ENCODE results near the gene AFG3L2. TPM values are rescaled to one million over a fixed set of nuclear protein-coding genes. Genes with fewer than 3 reads are reported as not detected.
A peak's percentile ranks its signal among the peaks of the same experiment; 100 is the strongest.

AFG3L2 gene
- total and polyA plus RNA-seq, 9 of the 15 experiments (the other 6 are each of a cell fraction or from before 2014, with no cell fraction given) = 24.1 to 109 (median 84.0) TPM

- TF ChIP-seq ATF2 (CRISPR knock-in tag; IDR thresholded peaks at IDR 0.05) (no peak), GATAD2B (IDR thresholded peaks at IDR 0.05; ENCODE audit: borderline replicate concordance) (no peak), HEY1 (CRISPR knock-in tag; IDR thresholded peaks at IDR 0.05; ENCODE audit: borderline replicate concordance) (no peak), NONO (IDR thresholded peaks at IDR 0.05; ENCODE audit: low read depth in 2 of 2, low read length in 1 of 2) (no peak), PCBP1 (IDR thresholded peaks at IDR 0.05; ENCODE audit: low read depth, low read length, poor library complexity, severe bottlenecking) (no peak), HNRNPK (IDR thresholded peaks at IDR 0.05; ENCODE audit: low read depth, low read length, poor library complexity, severe bottlenecking) (no peak), MCM5 (IDR thresholded peaks at IDR 0.05; ENCODE audit: low read depth) (no peak), U2AF1 (optimal IDR thresholded peaks at IDR 0.05; ENCODE audit: low read depth, low read length) (no peak), SMC3 (conservative IDR thresholded peaks at IDR 0.05; ENCODE audit: insufficient read depth, low read depth, low read length) (no peak)
Observed at GRCh38 chr18:12397793-12398192, 20.8 kb upstream of the AFG3L2 start (continued).

GRCh38 chr18:12397254-12397653 lies 20.2 kb upstream of the AFG3L2 start:
- no peak overlapping the region for H3K27ac ChIP-seq (ENCODE audit: extremely low read depth, low read depth, low read length)
- no peak overlapping the region for H3K4me3 ChIP-seq
- no peaks in the 10 kb centered on the region for H3K27me3 ChIP-seq (ENCODE audit: control insufficient read depth in 2 of 2, insufficient read depth in 2 of 2, low read length in 2 of 2)
- H3K9ac ChIP-seq (ENCODE audit: insufficient read depth in 1 of 2, low read depth in 2 of 2, low read length in 2 of 2) = no peak overlapping the region; a peak in 1 of 4 replicates
- no peaks in the 10 kb centered on the region for H3K79me2 ChIP-seq (ENCODE audit: control insufficient read depth, insufficient read depth, low read length)
- no peak overlapping the region for H3K4me2 ChIP-seq (ENCODE audit: insufficient read depth, low read length)
- H2AFZ ChIP-seq (ENCODE audit: low read depth, low read length) = no peak overlapping the region
- ChIA-PET CTCF (ENCODE audit: low intra/inter-chr PET ratio) (interaction anchor here (0.9 to 2.4 kb wide), 2 partner anchors 26 to 263 kb away, joined by 4 to 13 read pairs; no protein-coding TSS in a partner anchor), POLR2A (interaction anchor here (0.6 kb wide), 1 partner anchor 10 kb away, joined by 3 read pairs; the partner anchor contains the start of gene PRELID3A)
- BruUV-seq (replicated peaks) = no TSS peak
- FAIRE-seq (no peak), DNase-seq (ENCODE audit: extremely low read depth in 1 of 4, low spot score in 3 of 4) (no peak), ATAC-seq (peak; percentile 15; the same call in 2 of the 3 replicates)
- 60% methylated on average over 9 of the region's 9 CpGs for WGBS (ENCODE audit: insufficient coverage, low coverage, missing lambda C conversion rate)
- no peaks in the 10 kb centered on the region for H3K9me3 ChIP-seq (replicated peaks; ENCODE audit: control insufficient read depth, insufficient read depth, low read depth, low read length)
- in situ Hi-C loops (cut with MboI) = loop anchor here (5.0 kb wide), 1 partner anchor 545 kb away; no protein-coding TSS in a partner anchor
- intact Hi-C loops (cut with micrococcal nuclease) = loop anchor here (5.0 kb wide), 1 partner anchor 135 kb away; no protein-coding TSS in a partner anchor
- H3K36me3 ChIP-seq (ENCODE audit: control insufficient read depth, insufficient read depth, low read length) = no peaks in the 10 kb centered on the region
- peaks cover 6 to 11% of the 10 kb centered on the region in 2 experiments; a peak in 3 of 5 replicates for H3K4me1 ChIP-seq (replicated peaks in 1 of 2; ENCODE audit: control insufficient read depth in 2 of 2, insufficient read depth in 2 of 2, low read length in 2 of 2)
- no peaks in the 10 kb centered on the region for H3K9me1 ChIP-seq (ENCODE audit: control insufficient read depth, insufficient read depth, low read length)
- H4K20me1 ChIP-seq (replicated peaks; ENCODE audit: control insufficient read depth, insufficient read depth, low read length) = no peaks in the 10 kb centered on the region
- TF ChIP-seq RREB1 (CRISPR knock-in tag; IDR thresholded peaks at IDR 0.05) (no peak), CTCF (IDR thresholded peaks at IDR 0.05 in 2 of 3, conservative IDR thresholded peaks at IDR 0.05 in 1 of 3; ENCODE audit: insufficient read depth in 2 of 3, low read depth in 1 of 3, low read length in 3 of 3) (0 out of 6 replicates have a peak, but pooled peaks of 1 of the 3 experiments have one; percentile 2)
